Measurements from ENCODE around the gene CASKIN1.
"Not testable (repeated sequence)": the region's sequence is repeated elsewhere in the genome, so short reads cannot be mapped to it uniquely, and the experiment has no call there.

CASKIN1 gene

GRCh38 chr16:2129890-2130447, 66.4 kb downstream of the CASKIN1 start:
- H3K36me3 ChIP-seq (ENCODE audit: insufficient read depth, low read length); H3K9ac ChIP-seq (ENCODE audit: low read length); H3K9me3 ChIP-seq (ENCODE audit: low read length); H3K27me3 ChIP-seq (ENCODE audit: insufficient read depth, low read length); H3K27ac ChIP-seq (ENCODE audit: low read depth, low read length, poor library complexity, severe bottlenecking); H3K9me2 ChIP-seq (ENCODE audit: low read depth, low read length); H3K4me2 ChIP-seq (ENCODE audit: low read length); H2AFZ ChIP-seq (ENCODE audit: low read length); H3F3A ChIP-seq (ENCODE audit: insufficient read depth, low read length); H4K20me1 ChIP-seq (ENCODE audit: insufficient read depth, low read length); H3K4me3 ChIP-seq (ENCODE audit: low read depth, low read length, poor library complexity, severe bottlenecking); H3K79me2 ChIP-seq (ENCODE audit: insufficient read depth, low read length): not testable (repeated sequence)
- peaks cover 10% of the 10 kb centered on the region for H3K4me1 ChIP-seq (ENCODE audit: insufficient read depth, low read length, severe bottlenecking)

- not testable (repeated sequence) for H3K4me2 ChIP-seq (ENCODE audit: low read length); H3K36me3 ChIP-seq (ENCODE audit: insufficient read depth, low read length); H3K4me3 ChIP-seq (ENCODE audit: low read depth, low read length, poor library complexity, severe bottlenecking); H3K9me3 ChIP-seq (ENCODE audit: low read length); H3K27me3 ChIP-seq (ENCODE audit: insufficient read depth, low read length); H3F3A ChIP-seq (ENCODE audit: insufficient read depth, low read length); H2AFZ ChIP-seq (ENCODE audit: low read length); H4K20me1 ChIP-seq (ENCODE audit: insufficient read depth, low read length); H3K9me2 ChIP-seq (ENCODE audit: low read depth, low read length); H3K79me2 ChIP-seq (ENCODE audit: insufficient read depth, low read length); H3K9ac ChIP-seq (ENCODE audit: low read length)
- Histone ChIP-seq H3K4me1 (ENCODE audit: insufficient read depth, low read length, severe bottlenecking) (peaks cover 10% of the 10 kb centered on the region), H3K27ac (ENCODE audit: low read depth, low read length, poor library complexity, severe bottlenecking) (peak overlapping the region; percentile 82)
These were observed 67.2 kb downstream of the CASKIN1 start for GRCh38 chr16:2129251-2129650.

GRCh38 chr16:2127630-2128280, 68.7 kb downstream of the CASKIN1 start:
- not testable (repeated sequence) for H3K9ac ChIP-seq (ENCODE audit: low read length); H4K20me1 ChIP-seq (ENCODE audit: insufficient read depth, low read length); H3K9me3 ChIP-seq (ENCODE audit: low read length); H3K27me3 ChIP-seq (ENCODE audit: insufficient read depth, low read length); H3K36me3 ChIP-seq (ENCODE audit: insufficient read depth, low read length); H3K9me2 ChIP-seq (ENCODE audit: low read depth, low read length); H3F3A ChIP-seq (ENCODE audit: insufficient read depth, low read length); H3K4me3 ChIP-seq (ENCODE audit: low read depth, low read length, poor library complexity, severe bottlenecking); H2AFZ ChIP-seq (ENCODE audit: low read length); H3K4me2 ChIP-seq (ENCODE audit: low read length); H3K27ac ChIP-seq (ENCODE audit: low read depth, low read length, poor library complexity, severe bottlenecking); H3K79me2 ChIP-seq (ENCODE audit: insufficient read depth, low read length)
- peaks cover 10% of the 10 kb centered on the region for H3K4me1 ChIP-seq (ENCODE audit: insufficient read depth, low read length, severe bottlenecking)
